ENCODE data around the gene WDR27.
A peak's percentile ranks its signal among the peaks of the same experiment; 100 is the strongest.
"Not testable (repeated sequence)": the region's sequence is repeated elsewhere in the genome, so short reads cannot be mapped to it uniquely, and the experiment has no call there.

Gene WDR27

DNA sequence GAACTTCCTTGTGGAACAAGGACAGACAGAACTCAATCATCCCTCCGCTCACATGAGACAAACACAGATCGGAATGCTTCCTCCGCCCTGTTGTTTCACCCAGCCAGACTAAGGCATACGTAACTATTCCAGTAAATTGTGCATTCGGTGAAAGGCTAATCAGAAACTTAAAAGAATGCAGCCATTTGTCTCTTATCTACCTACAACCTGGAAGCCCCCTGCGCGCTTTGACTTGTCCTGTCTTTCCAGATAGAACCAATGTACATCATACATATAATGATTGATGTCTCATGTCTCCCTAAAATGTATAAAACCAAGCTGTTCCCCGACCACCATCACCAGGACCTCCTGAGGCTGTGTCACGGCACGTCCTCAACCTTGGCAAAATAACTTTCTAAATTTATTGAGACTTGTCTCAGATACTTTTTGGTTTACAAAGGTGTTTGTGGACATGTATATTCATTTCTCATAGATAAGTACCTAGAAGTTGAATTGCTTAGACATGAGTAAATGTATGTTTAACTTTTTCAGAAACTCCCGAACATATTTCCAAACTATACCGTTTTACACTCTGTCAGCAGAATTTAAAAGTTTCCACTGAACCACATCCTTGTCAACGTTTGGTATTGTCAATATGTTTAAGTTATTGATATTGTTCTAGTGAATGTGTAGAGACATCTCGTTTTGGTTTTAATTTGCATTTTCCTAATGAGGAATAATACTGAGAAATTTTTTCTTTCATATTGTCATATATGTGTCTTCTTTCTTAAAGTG lies 250.6 kb downstream of the WDR27 start:
- Histone ChIP-seq H3K4me1 (ENCODE audit: insufficient read depth, low read length) (no peaks in the 10 kb centered on the region), H3K4me3 (ENCODE audit: low read length) (no peak overlapping the region), H3K27ac (ENCODE audit: low read depth, low read length) (no peak overlapping the region), H3K9me3 (ENCODE audit: insufficient read depth, low read depth, low read length) (no peaks in the 10 kb centered on the region), H3K9ac (ENCODE audit: low read depth, low read length) (no peak overlapping the region), H3K27me3 (ENCODE audit: insufficient read depth, low read length) (no peaks in the 10 kb centered on the region), H3K36me3 (ENCODE audit: insufficient read depth, low read length) (no peaks in the 10 kb centered on the region)
- WGBS: 96% methylated on average over 14 of the region's 14 CpGs

DNA sequence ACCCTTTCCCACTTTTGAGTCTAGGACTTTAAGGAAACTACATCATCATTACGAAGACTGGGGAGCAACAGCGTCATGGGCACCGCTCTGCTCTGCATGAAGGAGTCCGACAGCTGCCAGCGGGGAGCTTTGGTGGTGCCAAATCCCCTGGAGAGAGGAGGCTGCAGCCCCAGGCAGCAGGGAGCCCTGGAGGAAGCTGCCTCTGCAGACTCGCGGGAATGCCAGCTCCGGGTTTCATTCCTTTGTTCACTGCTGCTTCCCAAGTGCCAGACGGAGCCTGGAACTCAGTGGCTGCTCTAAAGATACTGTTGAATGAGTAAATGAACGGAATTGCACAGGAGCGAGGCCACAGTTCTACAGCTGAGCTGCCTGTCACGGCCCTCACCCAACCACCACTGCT lies 251.7 kb downstream of the WDR27 start:
- WGBS: 79% methylated on average over 12 of the region's 12 CpGs
- Histone ChIP-seq H3K27me3 (ENCODE audit: insufficient read depth, low read length) (no peaks in the 10 kb centered on the region), H3K9ac (ENCODE audit: low read depth, low read length) (no peak overlapping the region), H3K27ac (ENCODE audit: low read depth, low read length) (no peak overlapping the region), H3K36me3 (ENCODE audit: insufficient read depth, low read length) (no peaks in the 10 kb centered on the region), H3K9me3 (ENCODE audit: insufficient read depth, low read depth, low read length) (no peaks in the 10 kb centered on the region), H3K4me1 (ENCODE audit: insufficient read depth, low read length) (no peaks in the 10 kb centered on the region), H3K4me3 (ENCODE audit: low read length) (no peak overlapping the region)

- 88% methylated on average over 6 of the region's 6 CpGs for WGBS
- Histone ChIP-seq H3K4me3 (ENCODE audit: low read length) (no peak overlapping the region), H3K4me1 (ENCODE audit: insufficient read depth, low read length) (no peaks in the 10 kb centered on the region), H3K27ac (ENCODE audit: low read depth, low read length) (no peak overlapping the region), H3K36me3 (ENCODE audit: insufficient read depth, low read length) (no peaks in the 10 kb centered on the region), H3K27me3 (ENCODE audit: insufficient read depth, low read length) (no peaks in the 10 kb centered on the region), H3K9ac (ENCODE audit: low read depth, low read length) (no peak overlapping the region), H3K9me3 (ENCODE audit: insufficient read depth, low read depth, low read length) (no peaks in the 10 kb centered on the region)
Measured at GRCh38 chr6:169449221-169449620, 252.6 kb downstream of the WDR27 start.

DNA sequence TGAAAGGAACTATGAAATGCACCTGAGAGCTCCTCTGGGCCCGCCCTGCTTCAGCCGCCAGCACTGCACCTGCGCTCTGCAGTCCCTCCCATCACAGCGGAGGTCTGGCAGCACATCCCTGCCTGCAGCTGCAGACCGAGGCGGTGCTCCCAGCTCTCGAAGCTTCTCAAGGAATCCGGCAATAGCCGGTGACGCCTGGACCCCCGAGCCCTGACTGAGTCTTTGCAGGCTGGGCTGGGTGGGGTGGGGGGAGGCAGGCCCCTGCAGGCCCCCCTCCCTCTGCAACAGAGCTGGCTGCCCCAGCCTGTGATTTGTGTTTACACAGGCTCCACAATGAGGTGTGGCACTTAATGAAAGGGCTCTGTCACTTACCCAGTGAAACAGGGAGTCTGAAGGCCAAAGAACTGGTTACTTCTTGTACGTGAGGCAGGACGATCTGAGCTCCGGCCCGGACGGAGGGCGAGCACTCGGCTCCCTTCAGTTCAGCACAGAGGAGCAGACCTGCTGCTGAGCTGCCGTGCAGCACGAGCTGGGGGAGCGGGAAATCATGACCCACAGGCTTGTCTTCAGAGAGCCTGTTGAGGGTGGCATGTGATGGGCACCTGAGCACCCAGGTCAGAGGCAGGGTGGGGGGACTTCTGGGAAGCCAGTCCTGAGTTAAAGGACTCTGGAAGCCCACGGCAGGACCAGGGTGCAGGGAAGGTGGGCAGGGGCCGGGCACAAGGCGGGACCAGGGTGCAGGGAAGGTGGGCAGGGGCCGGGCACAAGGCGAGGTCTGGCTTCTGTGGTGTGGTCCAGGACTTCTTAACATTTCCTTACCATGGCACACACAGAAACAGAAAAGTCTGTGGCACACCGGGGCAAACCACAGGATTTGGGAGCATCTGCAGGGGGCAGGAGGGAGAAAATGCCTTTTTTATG lies 255.9 kb downstream of the WDR27 start:
- Histone ChIP-seq H3K9me3 (ENCODE audit: insufficient read depth, low read depth, low read length) (no peaks in the 10 kb centered on the region), H3K36me3 (ENCODE audit: insufficient read depth, low read length) (no peaks in the 10 kb centered on the region), H3K9ac (ENCODE audit: low read depth, low read length) (no peak overlapping the region), H3K27ac (ENCODE audit: low read depth, low read length) (no peak overlapping the region), H3K27me3 (ENCODE audit: insufficient read depth, low read length) (no peaks in the 10 kb centered on the region), H3K4me3 (ENCODE audit: low read length) (no peak overlapping the region), H3K4me1 (ENCODE audit: insufficient read depth, low read length) (no peaks in the 10 kb centered on the region)
- WGBS: 86% methylated on average over 25 of the region's 27 CpGs

GRCh38 chr6:169445227-169445626 lies 256.6 kb downstream of the WDR27 start:
- WGBS: 93% methylated on average over 7 of the region's 7 CpGs

DNA sequence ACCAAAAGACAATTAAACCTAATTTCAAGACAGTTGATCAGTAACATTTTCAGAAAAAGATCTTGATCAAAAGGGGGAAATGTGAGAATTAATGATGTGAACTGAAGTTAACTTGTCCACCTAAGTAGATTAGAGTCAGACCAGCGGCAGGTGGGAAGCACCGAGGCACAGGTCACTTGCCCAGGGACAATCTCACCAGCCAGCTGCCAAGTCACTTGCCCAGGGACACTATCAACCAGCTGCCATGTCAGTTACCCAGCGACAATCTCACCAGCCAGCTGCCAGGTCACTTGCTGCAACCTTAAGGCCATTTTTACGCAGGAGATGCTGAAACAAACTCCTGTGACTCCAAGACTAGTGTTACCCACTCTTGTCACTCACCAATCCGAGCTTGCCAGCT lies 260.5 kb downstream of the WDR27 start:
- no peak overlapping the region for H3K4me3 ChIP-seq (ENCODE audit: low read length)
- H3K9ac ChIP-seq (ENCODE audit: low read depth, low read length): no peak overlapping the region
- no peaks in the 10 kb centered on the region for H3K9me3 ChIP-seq (ENCODE audit: insufficient read depth, low read depth, low read length)
- no peaks in the 10 kb centered on the region for H3K36me3 ChIP-seq (ENCODE audit: insufficient read depth, low read length)
- no peak overlapping the region for H3K27ac ChIP-seq (ENCODE audit: low read depth, low read length)
- no peaks in the 10 kb centered on the region for H3K4me1 ChIP-seq (ENCODE audit: insufficient read depth, low read length)
- WGBS: 94% methylated on average over 5 of the region's 5 CpGs
- no peaks in the 10 kb centered on the region for H3K27me3 ChIP-seq (ENCODE audit: insufficient read depth, low read length)

More at GRCh38 chr6:169445227-169445626, 256.6 kb downstream of the WDR27 start:
- H3K36me3 ChIP-seq (ENCODE audit: insufficient read depth, low read length): no peaks in the 10 kb centered on the region
- H3K27me3 ChIP-seq (ENCODE audit: insufficient read depth, low read length): no peaks in the 10 kb centered on the region
- no peaks in the 10 kb centered on the region for H3K9me3 ChIP-seq (ENCODE audit: insufficient read depth, low read depth, low read length)
- no peaks in the 10 kb centered on the region for H3K4me1 ChIP-seq (ENCODE audit: insufficient read depth, low read length)
- H3K9ac ChIP-seq (ENCODE audit: low read depth, low read length): no peak overlapping the region
- H3K4me3 ChIP-seq (ENCODE audit: low read length): no peak overlapping the region
- H3K27ac ChIP-seq (ENCODE audit: low read depth, low read length): no peak overlapping the region

DNA sequence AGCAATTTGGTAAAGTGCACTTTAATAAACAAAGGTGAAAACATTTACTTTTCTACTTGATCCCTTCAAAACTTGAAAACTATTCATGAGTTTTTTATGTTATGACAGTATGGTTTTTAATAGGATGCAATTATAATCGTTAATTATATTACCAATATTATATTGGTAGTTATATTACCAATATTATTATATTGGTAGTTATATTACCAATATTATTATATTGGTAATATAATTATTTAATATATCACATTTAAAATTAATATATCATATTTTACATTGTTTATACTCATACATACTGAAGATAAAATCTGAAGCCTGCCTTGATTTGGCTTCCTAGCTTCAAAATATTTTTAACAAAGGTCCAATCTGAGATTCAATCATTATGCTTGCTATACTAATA lies 262.1 kb downstream of the WDR27 start:
- H3K4me1 ChIP-seq (ENCODE audit: insufficient read depth, low read length): no peaks in the 10 kb centered on the region
- no peak overlapping the region for H3K4me3 ChIP-seq (ENCODE audit: low read length)
- no peaks in the 10 kb centered on the region for H3K36me3 ChIP-seq (ENCODE audit: insufficient read depth, low read length)
- no peak overlapping the region for H3K27ac ChIP-seq (ENCODE audit: low read depth, low read length)
- WGBS: no CpG with 5 or more reads among the region's 1 CpG
- H3K9ac ChIP-seq (ENCODE audit: low read depth, low read length): no peak overlapping the region
- H3K27me3 ChIP-seq (ENCODE audit: insufficient read depth, low read length): no peaks in the 10 kb centered on the region
- H3K9me3 ChIP-seq (ENCODE audit: insufficient read depth, low read depth, low read length): peaks cover 9% of the 10 kb centered on the region

- not testable (repeated sequence) for H3K27me3 ChIP-seq (ENCODE audit: insufficient read depth, low read length); H3K4me1 ChIP-seq (ENCODE audit: insufficient read depth, low read length); H3K27ac ChIP-seq (ENCODE audit: low read depth, low read length); H3K9ac ChIP-seq (ENCODE audit: low read depth, low read length); H3K4me3 ChIP-seq (ENCODE audit: low read length); H3K36me3 ChIP-seq (ENCODE audit: insufficient read depth, low read length)
- peaks cover 48% of the 10 kb centered on the region for H3K9me3 ChIP-seq (ENCODE audit: insufficient read depth, low read depth, low read length)
Measured at GRCh38 chr6:169434554-169434953, 267.3 kb downstream of the WDR27 start.

GRCh38 chr6:169429001-169429400 lies 272.8 kb downstream of the WDR27 start:
- H3K4me1 ChIP-seq (ENCODE audit: insufficient read depth, low read length): peaks cover 14% of the 10 kb centered on the region
- 87% methylated on average over 11 of the region's 11 CpGs for WGBS
- H3K9me3 ChIP-seq (ENCODE audit: insufficient read depth, low read depth, low read length): peaks cover 32% of the 10 kb centered on the region
- no peaks in the 10 kb centered on the region for H3K27me3 ChIP-seq (ENCODE audit: insufficient read depth, low read length)
- H3K27ac ChIP-seq (ENCODE audit: low read depth, low read length): no peak overlapping the region
- H3K9ac ChIP-seq (ENCODE audit: low read depth, low read length): no peak overlapping the region
- H3K4me3 ChIP-seq (ENCODE audit: low read length): no peak overlapping the region
- H3K36me3 ChIP-seq (ENCODE audit: insufficient read depth, low read length): no peaks in the 10 kb centered on the region

- WGBS: 22% methylated on average over 9 of the region's 12 CpGs
- Histone ChIP-seq H3K27ac (ENCODE audit: low read depth, low read length) (peak overlapping the region; percentile 87; the same call in 1 of the 2 replicates), H3K9me3 (ENCODE audit: insufficient read depth, low read depth, low read length) (peaks cover 31% of the 10 kb centered on the region)
Measured at GRCh38 chr6:169428532-169428931, 273.3 kb downstream of the WDR27 start.

DNA sequence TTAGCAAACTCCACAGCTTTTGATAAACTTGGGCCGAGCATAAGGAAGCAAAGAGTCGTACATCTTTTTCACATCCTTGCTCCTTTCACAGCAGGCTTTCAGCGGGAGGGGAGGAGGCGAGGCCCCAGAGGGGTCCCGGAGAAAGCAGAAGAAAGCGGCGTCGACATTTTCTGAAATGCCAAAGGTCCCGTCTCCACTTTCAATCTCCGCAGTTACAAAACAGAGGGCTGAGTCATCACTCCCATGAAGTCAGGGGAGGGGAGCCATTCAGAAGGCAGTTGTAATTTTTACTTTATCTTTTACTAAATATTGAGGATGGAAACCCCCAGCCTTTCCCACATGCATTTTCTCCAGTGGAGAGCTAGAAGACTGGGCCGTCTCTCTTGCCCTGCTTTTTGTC lies 274.0 kb downstream of the WDR27 start:
- peaks cover 31% of the 10 kb centered on the region for H3K9me3 ChIP-seq (ENCODE audit: insufficient read depth, low read depth, low read length)
- peak overlapping the region; percentile 44; the same call in 1 of the 2 replicates for H3K9ac ChIP-seq (ENCODE audit: low read depth, low read length)
- no peaks in the 10 kb centered on the region for H3K36me3 ChIP-seq (ENCODE audit: insufficient read depth, low read length)
- no peaks in the 10 kb centered on the region for H3K27me3 ChIP-seq (ENCODE audit: insufficient read depth, low read length)
- H3K4me1 ChIP-seq (ENCODE audit: insufficient read depth, low read length): peaks cover 16% of the 10 kb centered on the region
- H3K4me3 ChIP-seq (ENCODE audit: low read length): peak overlapping the region; percentile 8; the same call in 1 of the 2 replicates
- H3K27ac ChIP-seq (ENCODE audit: low read depth, low read length): peak overlapping the region; percentile 87
- 8% methylated on average over 11 of the region's 11 CpGs for WGBS

More at GRCh38 chr6:169428532-169428931, 273.3 kb downstream of the WDR27 start:
- H3K4me1 ChIP-seq (ENCODE audit: insufficient read depth, low read length): peaks cover 14% of the 10 kb centered on the region
- no peak overlapping the region; the same call in 1 of the 2 replicates for H3K9ac ChIP-seq (ENCODE audit: low read depth, low read length)
- H3K4me3 ChIP-seq (ENCODE audit: low read length): no peak overlapping the region
- H3K36me3 ChIP-seq (ENCODE audit: insufficient read depth, low read length): no peaks in the 10 kb centered on the region
- no peaks in the 10 kb centered on the region for H3K27me3 ChIP-seq (ENCODE audit: insufficient read depth, low read length)
